HepG2 (cell line): ENCODE data around the gene PRR22. TPM values are rescaled to one million over a fixed set of nuclear protein-coding genes. Genes with fewer than 3 reads are reported as not detected.

Experiments used
- ARID5B ChIP-seq: IDR thresholded peaks from 2 replicates; pipeline ENCODE4 v1.4.0; 2020; ENCODE audit warnings: mild to moderate bottlenecking, missing genetic modification reagents
- EHMT2 ChIP-seq: fragments of 200-600 bp; sonication (generic); IDR thresholded peaks from 2 replicates; pipeline ENCODE4 v1.7.0; 2017; ENCODE audit warnings: antibody characterized with exemption, low read depth, low read length, borderline replicate concordance
- FOSL1 ChIP-seq: sonication (generic); formaldehyde crosslinking; IDR thresholded peaks from 2 replicates; pipeline ENCODE4 v1.9.0; 2021; ENCODE audit warnings: missing genetic modification reagents, borderline replicate concordance
- HIVEP1 ChIP-seq: sonication (generic); formaldehyde crosslinking; IDR thresholded peaks from 2 replicates; pipeline ENCODE4 v1.4.0; 2020; ENCODE audit warnings: mild to moderate bottlenecking, missing genetic modification reagents
- HNRNPLL ChIP-seq: fragments of 200-400 bp; formaldehyde crosslinking; IDR thresholded peaks from 2 replicates; pipeline ENCODE4 v1.6.1; 2017; ENCODE audit warnings: mild to moderate bottlenecking, low read depth, low read length; ENCODE audit not compliant: poor library complexity, severe bottlenecking
- HOXA7 ChIP-seq: sonication (generic); formaldehyde crosslinking; IDR thresholded peaks from 2 replicates; pipeline ENCODE4 v1.8.1; 2022; ENCODE audit warnings: mild to moderate bottlenecking, missing genetic modification reagents, moderate library complexity
- JUN ChIP-seq: sonication (generic); formaldehyde crosslinking; IDR thresholded peaks from 2 replicates; pipeline ENCODE4 v1.4.0; 2020; ENCODE audit warnings: mild to moderate bottlenecking, missing genetic modification reagents
- KDM5B ChIP-seq: sonication (generic); formaldehyde crosslinking; IDR thresholded peaks from 2 replicates; pipeline ENCODE4 v1.4.0; 2020; ENCODE audit warnings: missing genetic modification reagents, mild to moderate bottlenecking, borderline replicate concordance
- NFE2 ChIP-seq: sonication (generic); formaldehyde crosslinking; IDR thresholded peaks from 2 replicates; pipeline ENCODE4 v1.4.0; 2020; ENCODE audit warnings: missing genetic modification reagents
- NR3C1 ChIP-seq: sonication (generic); formaldehyde crosslinking; IDR thresholded peaks from 2 replicates; pipeline ENCODE4 v1.4.0; 2020; ENCODE audit warnings: missing genetic modification reagents
- PTBP1 ChIP-seq: fragments of 200-400 bp; formaldehyde crosslinking; IDR thresholded peaks from 2 replicates; pipeline ENCODE4 v1.6.1; 2018; ENCODE audit warnings: low read length, low read depth; ENCODE audit not compliant: poor library complexity, severe bottlenecking
- RORA ChIP-seq: sonication (generic); formaldehyde crosslinking; IDR thresholded peaks from 2 replicates; pipeline ENCODE4 v1.5.0; 2020; ENCODE audit warnings: mild to moderate bottlenecking, missing genetic modification reagents, moderate library complexity
- RXRB ChIP-seq: IDR thresholded peaks from 2 replicates; pipeline ENCODE4 v1.6.1; 2016; ENCODE audit warnings: borderline replicate concordance, missing genetic modification reagents, missing compliant biosample characterization
- TBL1XR1 ChIP-seq: fragments of 150-350 bp; IDR thresholded peaks from 2 replicates; pipeline ENCODE4 v1.6.1; 2014; ENCODE audit warnings: borderline replicate concordance, low read length; ENCODE audit not compliant: partially characterized antibody
- ZBTB25 ChIP-seq: IDR thresholded peaks from 2 replicates; pipeline ENCODE4 v1.6.1; 2018; ENCODE audit warnings: missing genetic modification reagents
- ZEB1 ChIP-seq: IDR thresholded peaks from 2 replicates; pipeline ENCODE4 v1.6.1; 2012; ENCODE audit warnings: mild to moderate bottlenecking, low read depth, inconsistent platforms; ENCODE audit not compliant: insufficient replicate concordance
- ZGPAT ChIP-seq: IDR thresholded peaks from 2 replicates; pipeline ENCODE4 v1.6.1; 2016; ENCODE audit warnings: mild to moderate bottlenecking
- ZNF292 ChIP-seq: sonication (generic); formaldehyde crosslinking; IDR thresholded peaks from 2 replicates; pipeline ENCODE4 v1.8.1; 2022; ENCODE audit warnings: mild to moderate bottlenecking, low read depth, missing genetic modification reagents, borderline replicate concordance
- ZNF550 ChIP-seq: sonication (generic); formaldehyde crosslinking; IDR thresholded peaks from 2 replicates; pipeline ENCODE4 v1.4.0; 2020; ENCODE audit warnings: mild to moderate bottlenecking, missing genetic modification reagents, borderline replicate concordance
- ZNF644 ChIP-seq: IDR thresholded peaks from 2 replicates; pipeline ENCODE4 v1.6.1; 2016; ENCODE audit warnings: low read depth
- ZNF747 ChIP-seq: sonication (generic); formaldehyde crosslinking; IDR thresholded peaks from 2 replicates; pipeline ENCODE4 v1.8.1; 2023; ENCODE audit warnings: missing genetic modification reagents, mild to moderate bottlenecking, borderline replicate concordance
- ZNF784 ChIP-seq: sonication (generic); formaldehyde crosslinking; IDR thresholded peaks from 2 replicates; pipeline ENCODE4 v1.5.1; 2020; ENCODE audit warnings: missing genetic modification reagents, mild to moderate bottlenecking, borderline replicate concordance
- polyA plus RNA-seq, 8 experiments: library from polyadenylated mRNA; depleted of rRNA in 3 of 8; stranded (reverse) in 7 of 8; unstranded in 1 of 8; fragments of >200 nt; fragmentation: Illumina TruSeq in 4 of 8; extraction: Trizol in 4 of 8; gene quantifications; 2 replicates each; pipeline versions ENCODE4 v1.2.1 to v1.2.3, GENCODE V29; 2011 to 2016; ENCODE audit warnings: low read depth in 4 of 8, missing spikeins in 1 of 8, mixed read lengths in 1 of 8; ENCODE audit not compliant: insufficient read depth in 1 of 8
- total RNA-seq, 5 experiments: library from RNA; depleted of rRNA; stranded (reverse); fragments of >200 nt; fragmentation: Illumina TruSeq; extraction: Trizol; gene quantifications; 2 replicates each; pipeline ENCODE4 v1.2.3, GENCODE V29; 2016; ENCODE audit warnings: low read depth in 1 of 5

Gene PRR22
- total and polyA plus RNA-seq, 2 of the 13 experiments (the other 11 are each of a cell fraction or from before 2014, with no cell fraction given) = 0.84 to 2.3 TPM

GRCh38 chr19:5827891-5828660 lies 43.5 kb upstream of the PRR22 start (continued):
- TF ChIP-seq KDM5B (CRISPR knock-in tag) (peak; percentile 80; the same call in 1 of the 2 replicates), ARID5B (CRISPR knock-in tag) (peak; percentile 57), HIVEP1 (CRISPR knock-in tag) (peak; percentile 56; the same call in 1 of the 2 replicates), JUN (CRISPR knock-in tag) (peak; percentile 94), ZBTB25 (CRISPR knock-in tag) (peak; percentile 92), ZEB1 (peak; percentile 48), HNRNPLL (peak; percentile 99), RORA (CRISPR knock-in tag) (no peak), ZNF747 (peak; percentile 98), ZNF292 (CRISPR knock-in tag) (peak; percentile 30; the same call in 1 of the 2 replicates), ZGPAT (CRISPR knock-in tag) (peak; percentile 93), ZNF550 (no peak), HOXA7 (CRISPR knock-in tag) (no peak), ZNF784 (peak; percentile 79; the same call in 1 of the 2 replicates), RXRB (peak; percentile 84), FOSL1 (CRISPR knock-in tag) (peak; percentile 76), TBL1XR1 (no peak), NFE2 (CRISPR knock-in tag) (no peak), EHMT2 (no peak), ZNF644 (CRISPR knock-in tag) (no peak), PTBP1 (peak; percentile 85), NR3C1 (CRISPR knock-in tag) (no peak)
